ENCODE measurements around the gene ITPRIP. TPM values are rescaled to one million over a fixed set of nuclear protein-coding genes. Genes with fewer than 3 reads are reported as not detected.

Gene ITPRIP
- total RNA-seq, 2 donors from 2014 or later, result 56.2 to 62.5 TPM

- Histone ChIP-seq H3K9me3 (no peaks in the 10 kb centered on the region), H3K27ac (peak overlapping the region; percentile 99 to 100), H3K4me3 (no peak overlapping the region), H3K4me1 (peaks cover 0 to 82% of the 10 kb centered on the region in 2 donors), H3K27me3 (no peaks in the 10 kb centered on the region), H3K36me3 (peaks cover 23% of the 10 kb centered on the region)
- no peak for DNase-seq (ENCODE audit: low spot score)
- TF ChIP-seq CTCF (IDR thresholded peaks at IDR 0.05), result no peak
Observed at GRCh38 chr10:104318810-104319741, 19.2 kb downstream of the ITPRIP start.

- TF ChIP-seq CTCF (IDR thresholded peaks at IDR 0.05), result no peak
- Histone ChIP-seq H3K4me3 (no peak overlapping the region), H3K9me3 (no peaks in the 10 kb centered on the region), H3K36me3 (peaks cover 25% of the 10 kb centered on the region), H3K27ac (peak overlapping the region; percentile 99 to 100), H3K27me3 (no peaks in the 10 kb centered on the region), H3K4me1 (peaks cover 0 to 82% of the 10 kb centered on the region in 2 donors)
- DNase-seq (ENCODE audit: low spot score), result no peak
Observed at GRCh38 chr10:104318326-104318725, 19.9 kb downstream of the ITPRIP start.

GRCh38 chr10:104317726-104318299, 20.5 kb downstream of the ITPRIP start:
- Histone ChIP-seq H3K27ac (peak overlapping the region; percentile 99 to 100), H3K27me3 (no peaks in the 10 kb centered on the region), H3K9me3 (no peaks in the 10 kb centered on the region), H3K36me3 (peaks cover 30% of the 10 kb centered on the region), H3K4me1 (peaks cover 0 to 82% of the 10 kb centered on the region in 2 donors), H3K4me3 (no peak overlapping the region)
- DNase-seq (ENCODE audit: low spot score), result no peak
- TF ChIP-seq CTCF (IDR thresholded peaks at IDR 0.05), result no peak

- Histone ChIP-seq H3K4me3 (no peak overlapping the region), H3K27me3 (no peaks in the 10 kb centered on the region), H3K9me3 (no peaks in the 10 kb centered on the region), H3K4me1 (peaks cover 0 to 82% of the 10 kb centered on the region in 2 donors), H3K36me3 (peaks cover 36% of the 10 kb centered on the region), H3K27ac (peak overlapping the region; percentile 99 to 100)
- no peak for DNase-seq (ENCODE audit: low spot score)
- no peak for TF ChIP-seq CTCF (IDR thresholded peaks at IDR 0.05)
Observed at GRCh38 chr10:104317269-104317710, 21.0 kb downstream of the ITPRIP start.

- peaks cover 44% of the 10 kb centered on the region for H3K36me3 ChIP-seq
- peaks cover 0 to 82% of the 10 kb centered on the region in 2 donors for H3K4me1 ChIP-seq
- H3K4me3 ChIP-seq, result no peak overlapping the region
- H3K27me3 ChIP-seq, result no peaks in the 10 kb centered on the region
- no peak for DNase-seq (ENCODE audit: low spot score)
- H3K27ac ChIP-seq, result peak overlapping the region; percentile 99 to 100
- no peaks in the 10 kb centered on the region for H3K9me3 ChIP-seq
- TF ChIP-seq CTCF (IDR thresholded peaks at IDR 0.05), result no peak
Observed at GRCh38 chr10:104316321-104317099, 21.8 kb downstream of the ITPRIP start.
